Parietal lobe (tissue), 2 donors: ENCODE data around the gene IGF2BP3. TPM values are rescaled to one million over a fixed set of nuclear protein-coding genes. Genes with fewer than 3 reads are reported as not detected.

Experiments used
- small RNA-seq: library from RNA; depleted of rRNA; stranded (forward); fragments of <200 nt; gene quantifications from one replicate; pipeline ENCODE3, GENCODE V24; 2014; ENCODE audit warnings: low replicate concordance
- total RNA-seq: library from RNA; depleted of rRNA; stranded (reverse); fragments of >200 nt; gene quantifications from one replicate; pipeline ENCODE4 v1.2.3, GENCODE V29; 2014

Gene IGF2BP3
- 61.0 TPM for total RNA-seq

GRCh38 chr7:23470330-23471105, at the start of gene IGF2BP3:
Gene IGF2BP3, minus strand, starts transcription at chr7:23470491. Its CDS starts 381 bp downstream, at chr7:23470110.

GRCh38 chr7:23298885-23299769, 171.2 kb downstream of the IGF2BP3 start, which contains the start of gene MALSU1:
Gene MALSU1, plus strand, starts transcription at chr7:23299339. Its CDS starts 14 bp downstream, at chr7:23299353.

Small RNAs within 50 kb of the gene (small RNA-seq; reads per million reads assigned to genes)
- 0.12 reads per million for gene AC079780.1
- gene RF00019 = not detected
- not detected for gene RNU7-143P
- gene SNORD65C = 0.28 reads per million

Other genes with a start within 250 kb of the IGF2BP3 start
- gene GPNMB, start 223.7 kb downstream of the IGF2BP3 start, total RNA-seq = 2.2 TPM
- 38.2 TPM for gene MALSU1, start 171.2 kb downstream of the IGF2BP3 start, total RNA-seq
- gene TRA2A, start 61.5 kb upstream of the IGF2BP3 start, total RNA-seq = 88.6 TPM
- 37.2 TPM for gene CCDC126, start 126.9 kb upstream of the IGF2BP3 start, total RNA-seq
- gene FAM221A, start 209.7 kb upstream of the IGF2BP3 start, total RNA-seq = 16.9 TPM
- 6.6 TPM for gene STK31, start 239.7 kb upstream of the IGF2BP3 start, total RNA-seq